ENCODE measurements around the gene IQCB1. TPM values are rescaled to one million over a fixed set of nuclear protein-coding genes. Genes with fewer than 3 reads are reported as not detected.
"Not testable (repeated sequence)": the region's sequence is repeated elsewhere in the genome, so short reads cannot be mapped to it uniquely, and the experiment has no call there.

Gene IQCB1, protein sequence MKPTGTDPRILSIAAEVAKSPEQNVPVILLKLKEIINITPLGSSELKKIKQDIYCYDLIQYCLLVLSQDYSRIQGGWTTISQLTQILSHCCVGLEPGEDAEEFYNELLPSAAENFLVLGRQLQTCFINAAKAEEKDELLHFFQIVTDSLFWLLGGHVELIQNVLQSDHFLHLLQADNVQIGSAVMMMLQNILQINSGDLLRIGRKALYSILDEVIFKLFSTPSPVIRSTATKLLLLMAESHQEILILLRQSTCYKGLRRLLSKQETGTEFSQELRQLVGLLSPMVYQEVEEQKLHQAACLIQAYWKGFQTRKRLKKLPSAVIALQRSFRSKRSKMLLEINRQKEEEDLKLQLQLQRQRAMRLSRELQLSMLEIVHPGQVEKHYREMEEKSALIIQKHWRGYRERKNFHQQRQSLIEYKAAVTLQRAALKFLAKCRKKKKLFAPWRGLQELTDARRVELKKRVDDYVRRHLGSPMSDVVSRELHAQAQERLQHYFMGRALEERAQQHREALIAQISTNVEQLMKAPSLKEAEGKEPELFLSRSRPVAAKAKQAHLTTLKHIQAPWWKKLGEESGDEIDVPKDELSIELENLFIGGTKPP
- 4.6 and 6.2 TPM in 2 replicates for total RNA-seq

DNA sequence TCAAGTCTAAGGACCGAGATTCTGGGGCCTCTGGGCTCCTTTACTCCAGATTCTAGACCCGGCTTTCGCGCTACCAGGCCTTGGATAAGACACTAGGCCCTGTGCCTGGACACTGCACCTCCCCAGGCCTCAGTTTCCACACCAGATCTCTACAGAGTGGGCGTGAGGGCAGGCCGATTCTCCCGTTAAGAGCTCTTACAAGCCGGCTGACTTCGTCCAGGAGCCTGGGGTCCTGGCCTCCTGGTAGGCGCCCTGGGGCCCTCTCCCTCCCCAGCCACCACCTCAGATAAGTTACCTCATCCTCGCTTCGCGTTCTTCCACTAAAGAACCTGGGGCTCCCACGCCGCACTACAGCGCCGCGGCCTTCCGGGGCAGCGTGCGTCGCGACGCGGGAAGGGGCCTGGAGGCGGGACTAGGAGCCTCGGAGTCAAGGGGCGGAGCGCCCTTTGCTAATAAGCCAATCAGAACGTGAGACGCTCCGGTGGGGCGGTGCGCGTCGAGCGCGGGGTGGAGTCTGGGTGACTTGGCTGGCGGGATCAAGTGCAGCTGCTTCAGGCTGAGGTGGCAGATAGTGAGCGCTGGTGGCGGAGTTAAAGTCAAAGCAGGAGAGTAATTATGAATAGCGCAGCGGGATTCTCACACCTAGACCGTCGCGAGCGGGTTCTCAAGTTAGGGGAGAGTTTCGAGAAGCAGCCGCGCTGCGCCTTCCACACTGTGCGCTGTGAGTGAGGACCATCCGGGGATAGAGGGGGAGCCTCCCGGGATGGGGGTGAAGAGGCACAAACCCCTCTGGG is at the start of gene IQCB1, which contains the start of gene EAF2:
IQCB1 (minus strand) TSS at position 390 of the 794 bp plus-strand sequence. CDS start 6,100 bp downstream, outside the sequence.
EAF2 (plus strand) TSS at position 539 of the 794 bp plus-strand sequence; CDS start at position 616, 77 bp downstream.
- DNase-seq (ENCODE audit: low read depth in 2 of 2): peak; percentile 95 to 98

GRCh38 chr3:121883507-121883906 is 48.6 kb upstream of the IQCB1 start:
- DNase-seq (ENCODE audit: low read depth in 2 of 2): peak; percentile 43 to 50

DNA sequence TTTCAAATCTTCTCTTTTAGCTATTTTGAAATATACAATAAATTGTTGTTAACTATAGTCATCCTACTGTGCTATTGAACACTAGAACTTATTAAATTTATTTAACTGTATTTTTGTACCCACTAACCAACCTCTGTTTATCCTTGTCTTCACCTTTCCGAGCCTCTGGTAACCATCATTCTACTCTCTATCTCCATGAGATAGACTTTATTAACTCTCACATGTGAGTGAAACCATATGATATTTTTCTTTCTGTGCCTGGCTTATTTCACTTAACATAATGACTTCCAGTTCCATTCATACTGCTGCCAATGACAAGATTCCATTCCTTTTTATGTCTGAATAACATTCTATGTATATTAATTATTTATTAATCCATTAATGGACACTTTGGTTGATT is 43.6 kb upstream of the IQCB1 start:
- DNase-seq (ENCODE audit: low read depth in 2 of 2): no peak

DNA sequence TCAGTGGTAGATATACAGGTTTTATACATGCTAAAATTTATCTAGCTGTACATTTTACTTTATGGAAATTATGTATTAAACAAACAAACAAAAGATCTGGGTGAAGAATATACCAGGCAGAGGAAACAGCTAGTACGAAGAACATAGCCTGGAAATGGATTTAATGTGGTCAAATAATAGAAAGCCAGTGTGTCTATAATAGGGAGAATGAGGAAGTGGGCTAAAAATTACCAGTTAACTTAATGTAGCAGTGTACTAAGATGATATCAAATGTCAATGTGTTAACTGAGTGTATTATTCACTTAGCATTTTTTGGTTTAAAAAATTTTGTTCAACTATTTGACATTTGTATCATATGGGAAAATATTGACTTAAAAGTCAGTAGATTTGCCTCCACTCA is 36.6 kb upstream of the IQCB1 start:
- DNase-seq (ENCODE audit: low read depth in 2 of 2): no peak

- DNase-seq (ENCODE audit: low read depth in 2 of 2): no peak
Measured at GRCh38 chr3:121870717-121871116, 35.9 kb upstream of the IQCB1 start.

GRCh38 chr3:121869736-121870135 is 34.9 kb upstream of the IQCB1 start:
- no peak for DNase-seq (ENCODE audit: low read depth in 2 of 2)

DNA sequence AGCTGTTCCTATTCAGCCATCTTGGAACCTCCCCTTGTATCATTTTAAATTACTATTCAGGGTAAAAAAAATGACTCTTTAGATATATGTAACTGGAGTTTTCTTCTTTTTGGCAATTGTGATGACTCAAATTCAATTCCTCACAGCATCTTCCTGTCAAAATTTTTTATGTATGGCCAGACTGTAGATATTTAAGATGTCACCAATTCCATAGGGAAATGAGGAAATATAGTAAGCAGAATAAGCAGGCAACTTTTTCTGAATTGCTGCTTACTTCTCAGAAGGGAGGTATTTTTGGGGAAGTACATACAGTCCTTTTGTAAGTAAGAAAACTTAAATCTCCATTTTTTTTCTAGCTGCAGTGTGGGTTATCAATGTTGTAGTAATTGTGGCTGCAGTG is 28.9 kb upstream of the IQCB1 start:
- DNase-seq (ENCODE audit: low read depth in 2 of 2): no peak

GRCh38 chr3:121863247-121863646 is 28.4 kb upstream of the IQCB1 start:
- not testable (repeated sequence) for DNase-seq (ENCODE audit: low read depth in 2 of 2)

DNA sequence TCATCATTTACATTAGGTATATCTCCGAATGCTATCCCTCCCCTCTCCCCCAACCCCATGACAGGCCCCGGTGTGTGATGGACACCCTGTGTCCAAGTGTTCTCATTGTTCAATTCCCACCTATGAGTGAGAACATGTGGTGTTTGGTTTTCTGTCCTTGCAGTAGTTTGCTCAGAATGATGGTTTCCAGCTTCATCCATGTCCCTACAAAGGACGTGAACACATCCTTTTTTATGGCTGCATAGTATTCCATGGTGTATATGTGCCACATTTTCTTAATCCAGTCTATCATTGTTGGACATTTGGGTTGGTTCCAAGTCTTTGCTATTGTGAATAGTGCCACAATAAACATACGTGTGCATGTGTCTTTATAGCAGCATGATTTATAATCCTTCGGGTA is 22.9 kb upstream of the IQCB1 start:
- DNase-seq (ENCODE audit: low read depth in 2 of 2): not testable (repeated sequence)

DNA sequence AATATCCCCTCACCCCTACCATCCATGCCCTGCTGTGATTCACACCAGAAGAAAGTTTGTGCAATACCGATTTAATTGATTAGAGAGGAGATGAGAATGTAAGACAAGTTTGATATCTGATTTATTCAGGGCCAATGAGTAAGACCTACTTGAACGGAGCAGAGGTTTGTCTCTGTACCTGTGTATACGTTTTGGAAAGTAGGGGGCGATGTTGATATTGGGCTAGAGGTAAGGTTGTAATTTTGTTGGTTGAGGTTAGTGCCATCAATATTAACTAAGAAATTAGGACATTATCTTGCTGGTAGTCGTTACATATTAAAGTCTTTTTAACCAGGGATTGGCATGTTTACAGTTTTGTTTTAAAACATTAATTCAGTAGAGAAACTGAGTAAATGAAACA is 20.7 kb upstream of the IQCB1 start:
- DNase-seq (ENCODE audit: low read depth in 2 of 2): peak; percentile 1 to 16

DNA sequence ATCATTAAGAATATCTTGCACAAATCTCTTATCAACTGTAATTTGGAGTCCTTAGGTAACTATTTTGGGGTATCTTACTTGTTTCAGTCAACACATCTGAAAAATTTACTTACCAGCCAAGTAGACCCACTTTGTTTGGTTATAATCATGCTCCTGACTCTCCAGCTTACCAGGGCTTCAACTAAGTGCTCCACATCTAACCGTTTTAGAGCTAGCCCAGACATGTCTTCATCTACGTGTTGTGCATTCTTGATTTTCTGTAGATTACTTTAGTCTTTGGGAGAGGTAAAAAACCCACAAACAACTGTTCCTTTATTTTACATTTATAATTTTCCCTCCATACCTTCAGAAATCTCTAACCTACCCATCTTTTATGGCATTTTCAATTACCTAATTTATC is 17.4 kb upstream of the IQCB1 start:
- DNase-seq (ENCODE audit: low read depth in 2 of 2): no peak

GRCh38 chr3:121844892-121845291 is 10.0 kb upstream of the IQCB1 start:
- no peak for DNase-seq (ENCODE audit: low read depth in 2 of 2)

GRCh38 chr3:121839962-121840361 is 5.1 kb upstream of the IQCB1 start:
- no peak for DNase-seq (ENCODE audit: low read depth in 2 of 2)

GRCh38 chr3:121836481-121836880 is 1.6 kb upstream of the IQCB1 start:
- no peak for DNase-seq (ENCODE audit: low read depth in 2 of 2)

- DNase-seq (ENCODE audit: low read depth in 2 of 2): no peak
Measured at GRCh38 chr3:121836064-121836463, 1.2 kb upstream of the IQCB1 start.

- DNase-seq (ENCODE audit: low read depth in 2 of 2): peak in 1 of 2 donors; percentile 1
Measured at GRCh38 chr3:121835465-121835801, 573 bp upstream of the IQCB1 start.

- peak in 1 of 2 donors; percentile 26 for DNase-seq (ENCODE audit: low read depth in 2 of 2)
Measured at GRCh38 chr3:121834157-121834670, 646 bp downstream of the IQCB1 start.

GRCh38 chr3:121822973-121823372 is 11.9 kb downstream of the IQCB1 start:
- no peak for DNase-seq (ENCODE audit: low read depth in 2 of 2)

GRCh38 chr3:121821421-121822199 is 13.2 kb downstream of the IQCB1 start:
- DNase-seq (ENCODE audit: low read depth in 2 of 2): peak in 1 of 2 donors; percentile 14

GRCh38 chr3:121819236-121819635 is 15.6 kb downstream of the IQCB1 start:
- no peak for DNase-seq (ENCODE audit: low read depth in 2 of 2)

DNA sequence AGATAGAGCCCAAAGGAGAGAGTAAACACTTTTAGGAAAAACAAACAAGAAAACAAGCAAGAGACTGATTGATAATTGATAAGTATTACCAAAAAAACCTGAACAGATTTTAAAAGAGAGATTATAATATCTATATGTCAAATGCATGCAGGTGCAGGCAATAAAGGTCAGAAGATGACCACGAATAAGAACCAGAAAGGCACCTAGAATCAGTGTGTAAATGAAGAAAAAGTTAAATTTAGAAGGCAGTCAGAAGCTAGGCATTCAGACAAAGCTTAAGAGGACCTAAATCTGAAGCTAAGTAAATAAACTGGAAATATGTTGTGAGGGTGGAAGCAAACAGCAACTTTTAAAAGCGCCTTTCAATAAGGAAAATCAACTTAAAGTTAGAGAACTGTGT is 16.3 kb downstream of the IQCB1 start:
- no peak for DNase-seq (ENCODE audit: low read depth in 2 of 2)

Data from lung microvascular endothelial cell (primary cell).